Stimulated activated naive CD8-positive, alpha-beta T cell treated with anti-CD3 and anti-CD28 coated beads, Interleukin-15, Interleukin-2, amounts not matched to agents 100 U/mL and 50 U/mL, for 24 hours (primary cell): ENCODE results near the gene TUT4.
"Not testable (repeated sequence)": the region's sequence is repeated elsewhere in the genome, so short reads cannot be mapped to it uniquely, and the experiment has no call there.

ENCODE experiments used
- ATAC-seq: fragments of 150-1000 bp; cut with Tn5 transposase; one replicate; pipeline ENCODE4 v1.10.0; 2021
- DNase-seq: peaks from one replicate; pipeline ENCODE4 v3.0.0; 2021

Gene TUT4, protein sequence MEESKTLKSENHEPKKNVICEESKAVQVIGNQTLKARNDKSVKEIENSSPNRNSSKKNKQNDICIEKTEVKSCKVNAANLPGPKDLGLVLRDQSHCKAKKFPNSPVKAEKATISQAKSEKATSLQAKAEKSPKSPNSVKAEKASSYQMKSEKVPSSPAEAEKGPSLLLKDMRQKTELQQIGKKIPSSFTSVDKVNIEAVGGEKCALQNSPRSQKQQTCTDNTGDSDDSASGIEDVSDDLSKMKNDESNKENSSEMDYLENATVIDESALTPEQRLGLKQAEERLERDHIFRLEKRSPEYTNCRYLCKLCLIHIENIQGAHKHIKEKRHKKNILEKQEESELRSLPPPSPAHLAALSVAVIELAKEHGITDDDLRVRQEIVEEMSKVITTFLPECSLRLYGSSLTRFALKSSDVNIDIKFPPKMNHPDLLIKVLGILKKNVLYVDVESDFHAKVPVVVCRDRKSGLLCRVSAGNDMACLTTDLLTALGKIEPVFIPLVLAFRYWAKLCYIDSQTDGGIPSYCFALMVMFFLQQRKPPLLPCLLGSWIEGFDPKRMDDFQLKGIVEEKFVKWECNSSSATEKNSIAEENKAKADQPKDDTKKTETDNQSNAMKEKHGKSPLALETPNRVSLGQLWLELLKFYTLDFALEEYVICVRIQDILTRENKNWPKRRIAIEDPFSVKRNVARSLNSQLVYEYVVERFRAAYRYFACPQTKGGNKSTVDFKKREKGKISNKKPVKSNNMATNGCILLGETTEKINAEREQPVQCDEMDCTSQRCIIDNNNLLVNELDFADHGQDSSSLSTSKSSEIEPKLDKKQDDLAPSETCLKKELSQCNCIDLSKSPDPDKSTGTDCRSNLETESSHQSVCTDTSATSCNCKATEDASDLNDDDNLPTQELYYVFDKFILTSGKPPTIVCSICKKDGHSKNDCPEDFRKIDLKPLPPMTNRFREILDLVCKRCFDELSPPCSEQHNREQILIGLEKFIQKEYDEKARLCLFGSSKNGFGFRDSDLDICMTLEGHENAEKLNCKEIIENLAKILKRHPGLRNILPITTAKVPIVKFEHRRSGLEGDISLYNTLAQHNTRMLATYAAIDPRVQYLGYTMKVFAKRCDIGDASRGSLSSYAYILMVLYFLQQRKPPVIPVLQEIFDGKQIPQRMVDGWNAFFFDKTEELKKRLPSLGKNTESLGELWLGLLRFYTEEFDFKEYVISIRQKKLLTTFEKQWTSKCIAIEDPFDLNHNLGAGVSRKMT (N-terminal part only)

DNA sequence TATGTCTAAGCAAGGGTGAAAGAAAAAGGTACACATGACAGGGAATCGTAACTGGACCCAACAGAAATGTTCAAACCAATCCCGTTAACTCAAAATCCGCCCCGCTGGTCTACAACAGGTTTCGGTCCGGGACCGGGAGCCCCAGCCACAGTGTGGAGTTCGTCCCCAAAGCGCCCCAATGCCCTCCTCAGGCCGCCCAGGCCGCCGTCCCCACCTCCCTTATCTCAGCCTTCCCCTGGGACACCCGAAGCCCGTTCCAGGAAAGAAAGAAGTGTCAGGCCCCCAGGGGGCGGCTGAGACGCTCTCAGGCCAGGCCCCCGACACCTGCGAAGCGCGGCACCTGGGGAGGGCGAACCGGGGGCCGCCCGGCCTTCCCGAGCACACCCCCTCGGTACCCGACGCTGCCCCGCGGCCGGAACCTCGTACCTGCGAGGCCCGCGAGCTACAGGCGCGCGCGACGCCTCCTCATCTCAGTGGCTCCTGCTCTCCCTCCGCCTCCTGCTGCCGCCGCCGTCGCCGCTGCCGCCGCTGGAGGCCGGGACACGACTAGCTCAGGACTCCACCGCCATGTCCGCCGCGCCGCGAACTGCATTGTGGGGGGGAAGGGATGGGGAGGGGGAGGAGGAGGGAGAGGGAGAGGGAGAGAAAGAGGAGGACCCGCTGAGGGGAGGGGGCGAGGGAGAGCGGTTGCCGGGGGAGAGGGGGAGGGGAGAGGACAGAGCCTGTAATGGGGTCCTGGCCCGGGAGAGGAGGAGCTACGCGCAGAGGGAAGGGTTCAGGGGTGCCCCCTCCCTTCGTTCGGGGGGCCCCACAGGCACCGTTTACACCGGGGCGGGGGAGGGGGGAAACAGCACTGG lies at the start of gene TUT4:
TUT4 (minus strand) TSS at position 588 of the 857 bp plus-strand sequence. CDS start 26,812 bp downstream, outside the sequence.
- DNase-seq (peak; percentile 80), ATAC-seq (peak; percentile 60)

DNA sequence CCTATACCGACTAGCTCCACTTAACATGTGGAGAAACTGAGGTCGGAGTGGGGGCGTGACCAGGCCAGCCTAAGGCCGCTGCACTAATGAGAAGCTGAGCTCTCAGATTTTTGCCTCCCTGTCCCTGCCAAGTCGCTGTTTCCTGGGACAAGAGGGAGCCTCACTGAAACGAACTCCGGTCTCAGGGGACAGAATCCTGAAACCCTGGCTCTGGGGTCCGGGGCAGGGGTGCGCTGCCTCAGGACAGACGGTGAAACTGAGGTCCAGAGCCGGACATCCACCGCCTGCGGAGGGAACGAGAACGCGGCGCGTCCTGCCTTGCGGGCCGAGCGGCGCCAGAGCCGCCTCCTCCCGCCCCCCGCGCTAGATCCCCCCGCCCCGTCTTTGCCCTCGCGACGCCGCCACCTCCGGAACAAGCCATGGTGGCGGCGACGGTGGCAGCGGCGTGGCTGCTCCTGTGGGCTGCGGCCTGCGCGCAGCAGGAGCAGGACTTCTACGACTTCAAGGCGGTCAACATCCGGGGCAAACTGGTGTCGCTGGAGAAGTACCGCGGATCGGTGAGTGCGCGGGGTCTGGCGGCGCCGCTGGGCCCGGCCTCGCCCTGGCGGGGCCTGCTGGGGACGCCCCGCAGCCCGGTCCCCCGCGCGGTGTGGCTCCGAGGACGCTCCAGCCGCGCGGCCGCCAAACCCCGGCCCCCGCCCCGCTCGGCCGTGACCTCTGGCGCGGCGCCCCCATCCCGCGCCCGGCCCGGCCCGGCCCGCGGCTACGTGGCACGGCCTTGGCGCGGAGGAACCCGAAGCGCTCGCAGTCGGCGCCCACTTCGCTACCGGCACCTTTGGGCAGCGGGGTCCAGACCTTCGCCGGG lies 49.3 kb upstream of the TUT4 start, which contains the start of gene GPX7:
GPX7 (plus strand) TSS at position 381 of the 865 bp plus-strand sequence; CDS start at position 420, 39 bp downstream.
- ATAC-seq (peak; percentile 67), DNase-seq (peak; percentile 62)

DNA sequence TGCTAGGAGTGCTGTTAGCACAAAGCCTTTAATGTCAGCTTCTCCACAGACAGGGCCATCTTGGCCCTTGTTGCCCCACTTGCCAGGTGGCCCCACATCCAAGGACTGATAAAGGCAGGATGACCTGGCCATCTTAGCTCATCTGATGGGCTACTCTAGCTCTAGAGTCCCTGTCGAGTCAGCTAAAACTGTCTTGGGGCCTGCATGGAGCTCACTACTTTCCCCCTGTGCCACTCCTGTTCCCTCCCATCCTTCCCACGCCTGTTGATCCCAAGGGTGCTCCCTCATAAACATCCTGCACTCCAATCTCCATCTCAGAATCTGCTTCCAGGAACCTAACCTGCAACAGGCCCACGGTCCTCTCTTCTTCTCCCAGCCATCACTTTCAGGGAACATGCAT lies 48.6 kb upstream of the TUT4 start:
- no peak for ATAC-seq
- peak; percentile 7 for DNase-seq

DNA sequence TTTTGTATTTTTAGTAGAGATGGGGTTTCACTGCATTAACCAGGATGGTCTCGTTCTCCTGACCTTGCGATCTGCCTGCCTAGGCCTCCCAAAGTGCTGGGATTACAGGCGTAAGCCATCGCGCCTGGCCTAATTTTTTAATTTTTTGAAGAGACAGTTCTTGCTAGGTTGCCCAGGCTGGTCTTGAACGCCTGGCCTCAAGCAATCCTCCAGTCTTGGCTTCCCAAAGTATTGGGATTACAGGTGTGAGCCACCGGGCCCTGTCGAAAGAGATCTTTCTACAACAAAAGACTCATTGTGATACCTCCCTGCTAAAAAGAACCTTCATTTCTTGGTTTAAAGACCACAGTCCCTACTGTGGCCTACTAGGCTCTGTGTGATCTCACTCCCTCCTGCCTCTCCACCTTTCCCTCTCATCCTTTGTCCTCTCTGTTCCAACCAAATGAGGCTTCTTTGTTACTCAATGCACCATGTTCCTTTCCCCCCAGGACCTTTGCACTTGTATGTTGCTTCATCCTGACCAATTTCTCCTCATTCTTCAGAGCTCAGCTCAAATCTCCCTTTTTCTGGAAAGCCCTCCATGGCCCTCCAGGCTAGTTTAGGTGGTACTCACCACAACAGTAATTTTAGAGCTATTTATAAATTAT lies 47.8 kb upstream of the TUT4 start:
- no peak for DNase-seq

DNA sequence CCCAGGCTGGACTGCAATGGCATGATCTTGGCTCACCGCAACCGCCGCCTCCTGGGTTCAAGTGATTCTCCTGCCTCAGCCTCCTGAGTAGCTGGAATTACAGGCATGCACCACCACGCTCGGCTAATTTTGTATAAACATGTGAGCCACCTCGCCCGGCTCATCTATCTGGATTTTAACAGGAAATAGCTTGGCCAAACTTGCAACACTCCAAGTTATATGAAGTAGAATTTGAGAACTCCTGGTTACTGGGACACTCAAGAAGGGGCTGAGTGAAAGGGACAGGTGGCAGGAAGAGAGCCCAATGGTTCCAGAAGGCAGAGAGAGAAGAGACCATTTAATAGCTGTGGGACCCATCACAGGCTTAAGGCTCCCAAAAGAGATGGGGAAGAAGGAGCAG lies 46.3 kb upstream of the TUT4 start:
- no peak for ATAC-seq
- no peak for DNase-seq

More for the DNA sequence above, 47.8 kb upstream of the TUT4 start:
- ATAC-seq = no peak

DNA sequence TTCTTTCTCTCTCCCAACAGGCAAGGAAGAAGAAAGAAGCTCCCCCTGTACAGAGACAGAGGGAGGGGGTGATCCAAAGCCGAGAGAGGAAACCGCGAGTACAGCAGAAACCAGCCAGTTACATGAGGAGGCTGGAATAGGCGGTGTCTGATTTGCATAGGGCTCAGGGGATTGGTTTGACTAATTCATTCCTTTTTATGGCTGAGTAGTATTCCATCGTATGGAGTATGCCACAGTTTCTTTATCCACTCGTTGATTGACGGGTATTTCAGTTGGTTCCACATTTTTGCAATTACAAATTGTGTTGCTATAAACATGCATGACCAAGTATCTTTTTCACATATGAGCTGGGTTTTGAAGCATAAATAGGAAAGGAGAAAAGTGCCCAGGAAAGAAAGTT lies 45.8 kb upstream of the TUT4 start:
- ATAC-seq = no peak
- DNase-seq = no peak

DNA sequence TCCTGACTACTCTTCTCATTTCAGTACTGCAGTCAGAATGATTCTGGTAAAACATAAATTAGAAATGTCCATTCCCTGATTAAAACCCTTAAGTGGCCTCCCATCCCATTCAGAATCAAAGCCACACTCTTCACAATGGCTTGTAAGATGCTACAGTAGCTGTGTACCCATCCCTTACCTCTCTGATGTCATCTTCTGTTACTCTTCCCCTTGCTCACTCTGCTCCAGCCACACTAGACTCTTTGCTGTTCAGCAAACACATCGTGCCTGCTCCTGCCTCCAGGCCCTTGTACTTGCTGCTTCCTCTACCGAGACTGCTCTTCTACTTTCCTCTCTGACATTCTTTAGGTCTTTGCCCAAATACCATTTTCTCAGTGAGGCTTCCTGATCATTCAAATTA lies 45.0 kb upstream of the TUT4 start:
- ATAC-seq = no peak
- no peak for DNase-seq

DNA sequence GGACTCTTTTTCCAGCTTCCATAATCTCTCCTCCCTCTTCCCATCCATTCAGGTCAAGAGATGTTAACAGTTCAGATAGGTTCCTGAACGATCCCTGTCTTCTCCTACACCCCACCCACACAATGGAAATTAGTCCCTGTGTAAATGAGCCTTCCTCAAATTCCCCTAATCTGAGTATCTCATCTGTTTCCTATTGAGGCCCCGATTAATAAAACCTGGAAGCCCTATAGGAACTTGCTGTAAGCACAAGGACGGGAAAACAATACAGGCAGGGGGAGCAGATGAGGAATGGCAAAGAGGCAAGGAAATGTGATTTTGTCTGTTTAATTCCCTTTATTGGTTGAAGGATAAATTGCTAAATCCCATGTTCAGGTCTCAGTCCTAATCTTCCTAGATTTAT lies 42.2 kb upstream of the TUT4 start:
- ATAC-seq = no peak

DNA sequence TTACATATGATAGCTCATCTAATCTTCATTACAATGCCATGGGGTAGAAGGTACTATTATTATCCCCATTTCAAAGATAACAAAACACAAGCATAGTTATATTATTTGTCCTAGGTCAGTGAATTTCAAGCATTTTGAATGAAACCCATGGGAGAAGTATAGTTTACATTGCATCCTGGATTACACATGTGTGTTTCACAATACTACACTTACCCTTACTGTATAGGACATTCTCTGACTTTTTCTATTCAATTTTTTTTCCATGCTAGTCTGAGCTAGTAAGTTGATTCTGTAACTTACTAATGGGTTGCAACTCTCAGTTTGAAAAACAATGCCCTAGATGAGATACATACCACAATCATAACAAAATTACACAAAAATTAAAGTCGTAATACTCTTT lies 40.6 kb upstream of the TUT4 start:
- DNase-seq (no peak), ATAC-seq (no peak)

More for the DNA sequence above, 42.2 kb upstream of the TUT4 start:
- no peak for DNase-seq

DNA sequence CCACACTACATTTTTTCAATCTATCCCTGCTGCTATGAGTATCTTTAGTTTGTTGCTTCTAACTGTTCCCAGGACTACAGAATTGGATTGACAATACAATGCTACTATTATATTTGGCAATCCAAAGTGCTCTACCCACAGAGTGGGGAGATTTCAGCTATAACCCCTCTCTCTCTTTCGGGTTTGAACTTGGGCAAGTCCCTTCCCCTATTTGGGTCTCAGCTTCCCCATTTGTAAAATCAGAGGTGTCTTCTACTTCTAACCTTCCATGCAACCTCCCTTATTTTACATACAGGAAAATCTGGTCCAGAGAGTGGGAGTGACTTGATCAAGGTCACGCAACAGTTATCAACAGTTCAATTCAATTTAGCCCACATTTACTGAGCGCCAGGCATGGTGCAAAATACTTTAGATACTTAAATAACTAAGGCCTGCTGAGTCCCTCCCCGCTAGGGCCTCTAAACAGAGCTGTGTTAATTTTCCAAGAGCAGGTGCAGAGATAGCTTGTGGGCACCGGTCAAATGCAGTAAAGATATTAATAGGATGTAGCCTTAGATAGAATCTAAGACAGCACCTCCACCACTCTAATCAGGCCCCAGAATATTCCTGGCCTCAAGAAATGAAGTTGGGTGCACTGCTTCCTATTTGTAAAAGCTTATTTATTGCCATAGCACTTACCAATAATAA lies 39.9 kb upstream of the TUT4 start:
- DNase-seq (no peak), ATAC-seq (no peak)

DNA sequence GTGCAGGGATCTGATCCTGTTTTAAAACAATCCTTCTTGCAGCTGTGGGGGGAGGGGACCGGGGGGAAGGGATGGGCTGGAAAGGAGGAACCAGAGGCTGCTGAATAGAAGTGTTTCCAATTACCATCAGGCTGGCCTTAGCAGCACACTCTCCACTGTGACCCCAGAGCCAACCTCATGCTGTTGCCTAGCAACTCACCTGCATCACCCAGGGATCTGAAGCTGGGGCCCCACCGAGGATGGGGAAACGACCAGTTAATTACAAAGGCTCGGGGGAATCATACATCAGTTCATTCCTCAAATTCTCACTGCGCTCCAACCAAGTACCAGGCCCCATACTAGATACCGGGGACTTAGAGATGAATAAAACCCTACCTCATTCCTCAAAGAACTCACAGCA lies 37.4 kb upstream of the TUT4 start:
- ATAC-seq (no peak), DNase-seq (no peak)

DNA sequence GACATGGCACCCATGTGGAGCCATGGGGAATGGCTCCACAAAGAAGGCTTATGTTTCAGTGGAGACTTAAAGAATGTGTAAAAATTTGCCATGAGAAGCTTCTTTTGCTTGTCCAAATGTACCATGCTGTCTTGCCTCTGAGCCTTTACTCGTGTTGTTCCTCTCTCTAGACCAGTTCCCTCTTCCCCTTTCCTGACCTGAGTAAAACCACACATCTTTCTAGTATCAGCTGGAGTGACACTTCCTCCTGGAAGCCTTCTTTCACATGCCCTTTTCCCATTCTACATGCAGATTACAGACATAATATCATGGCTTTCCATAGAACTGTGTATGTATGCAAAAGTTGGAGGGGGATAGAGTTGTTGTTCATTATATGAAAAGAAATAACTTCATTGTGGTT lies 35.6 kb upstream of the TUT4 start:
- no peak for ATAC-seq

DNA sequence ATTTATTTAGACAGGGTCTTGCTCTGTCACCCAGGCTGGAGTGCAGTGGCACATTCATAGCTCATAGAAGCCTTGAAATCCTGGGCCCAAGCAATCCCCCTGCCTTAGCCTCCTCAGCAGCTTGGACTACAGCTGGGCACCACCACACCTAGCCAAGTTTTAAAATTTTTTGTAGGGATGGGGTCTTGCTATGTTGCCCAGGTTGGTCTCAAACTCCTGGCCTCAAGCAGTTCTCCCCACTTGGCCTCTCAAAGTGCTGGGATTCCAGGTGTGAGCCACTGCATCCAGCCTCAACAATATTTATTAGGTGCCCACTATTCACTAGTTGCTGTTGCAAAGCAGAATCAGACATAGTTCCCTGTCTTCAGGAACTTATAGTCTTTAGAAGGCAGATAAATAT lies 35.1 kb upstream of the TUT4 start:
- DNase-seq (no peak), ATAC-seq (no peak)

More for the DNA sequence above, 35.6 kb upstream of the TUT4 start:
- no peak for DNase-seq

DNA sequence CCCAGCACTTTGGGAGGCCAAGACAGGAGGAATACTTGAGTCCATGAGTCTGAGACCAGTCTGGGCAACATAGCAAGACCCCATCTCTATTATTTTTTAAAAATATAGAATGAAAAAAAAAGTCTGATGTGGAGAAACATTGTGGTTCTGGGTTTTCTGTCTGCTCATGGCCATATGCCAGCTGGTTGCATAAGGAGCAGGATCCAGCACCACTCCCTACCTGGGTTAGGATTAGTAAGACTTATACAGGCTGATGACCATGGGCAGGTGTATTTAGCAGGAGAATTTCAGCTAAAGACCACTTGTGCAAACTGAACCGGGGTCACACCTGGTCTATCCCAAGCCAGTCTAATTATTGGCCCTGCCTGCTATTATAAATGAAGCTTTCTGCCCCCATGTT lies 32.6 kb upstream of the TUT4 start:
- DNase-seq (no peak), ATAC-seq (no peak)

DNA sequence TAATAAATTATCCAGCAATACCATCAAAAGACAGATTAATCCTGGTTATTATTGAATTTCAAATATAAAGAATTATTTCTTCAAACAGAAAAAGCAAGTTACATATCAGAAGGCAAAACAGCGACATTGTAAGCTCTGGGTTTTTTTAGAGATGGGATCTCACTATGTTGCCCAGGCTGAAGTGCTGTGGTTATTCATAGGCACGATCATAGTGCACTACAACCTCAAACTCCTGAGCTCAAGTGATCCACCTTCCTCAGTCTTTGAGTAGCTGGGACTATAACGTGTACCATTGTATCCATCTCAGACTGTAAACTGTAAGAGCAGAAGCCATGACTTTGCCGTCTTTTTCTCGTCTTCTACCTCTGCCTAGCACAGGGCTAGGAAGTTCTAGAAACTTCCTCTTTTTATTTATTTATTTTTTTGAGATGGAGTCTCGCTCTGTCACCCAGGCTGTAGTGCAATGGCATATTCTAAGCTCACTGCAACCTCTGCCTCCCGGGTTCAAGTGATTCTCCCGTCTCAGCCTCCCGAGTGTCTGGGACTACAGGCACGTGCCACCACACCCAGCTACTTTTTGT lies 29.3 kb upstream of the TUT4 start:
- DNase-seq = no peak
- no peak for ATAC-seq

DNA sequence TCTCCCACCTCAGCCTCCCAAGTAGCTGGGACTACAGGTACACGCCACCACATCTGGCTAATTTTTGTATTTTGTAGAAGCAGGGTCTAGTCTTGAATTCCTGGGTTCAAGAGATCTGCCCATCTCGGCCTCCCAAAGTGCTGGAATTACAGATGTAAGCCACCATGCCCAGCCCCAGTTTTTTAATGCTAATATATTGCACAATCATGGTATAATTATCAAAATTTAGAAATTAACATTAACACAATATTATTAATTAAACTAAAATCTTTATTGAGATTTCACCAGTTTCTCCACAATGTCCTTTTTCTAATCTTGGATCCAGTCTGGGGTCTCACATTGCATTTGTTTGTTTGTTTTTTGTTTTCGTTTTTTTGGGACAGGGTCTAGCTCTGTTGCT lies 27.4 kb upstream of the TUT4 start:
- no peak for ATAC-seq
- DNase-seq = no peak

DNA sequence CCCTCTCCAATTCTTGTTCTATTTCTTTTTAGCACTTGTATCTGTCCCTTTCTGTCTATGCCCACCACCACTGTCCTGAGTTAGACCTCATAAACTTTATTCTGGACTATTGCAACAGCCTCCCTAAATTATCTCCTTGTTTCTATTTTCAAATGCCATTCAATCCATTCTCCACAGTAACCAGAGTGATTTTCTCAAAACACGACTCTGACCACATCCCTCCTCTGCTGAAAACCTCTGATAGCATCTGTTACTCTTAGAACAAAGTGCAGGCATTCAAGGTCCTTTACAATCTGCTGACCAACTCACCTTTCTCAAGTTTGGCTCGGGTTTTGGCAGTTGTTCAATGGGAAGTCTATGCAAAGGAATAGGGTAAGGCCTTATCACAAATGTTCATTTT lies 26.5 kb upstream of the TUT4 start:
- no peak for ATAC-seq
- DNase-seq = no peak

DNA sequence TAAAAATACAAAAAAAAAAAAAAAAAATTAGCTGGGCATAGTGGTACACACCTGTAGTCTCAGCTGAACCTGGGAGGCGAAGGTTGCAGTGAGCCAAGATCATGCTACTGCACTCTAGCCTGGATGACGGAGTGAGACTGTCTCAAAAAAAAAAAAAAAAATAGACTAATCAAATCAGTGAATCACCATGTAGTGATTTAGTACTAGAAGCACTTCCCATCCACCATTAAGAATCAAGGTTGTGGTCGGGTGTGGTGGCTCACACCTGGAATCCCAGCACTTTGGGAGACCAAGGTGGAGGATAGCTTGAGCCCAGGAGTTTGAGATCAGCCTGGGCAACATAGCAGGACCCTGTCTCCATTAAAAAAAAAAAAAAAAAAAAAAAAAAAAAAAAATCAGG lies 25.2 kb upstream of the TUT4 start:
- not testable (repeated sequence) for DNase-seq, ATAC-seq

DNA sequence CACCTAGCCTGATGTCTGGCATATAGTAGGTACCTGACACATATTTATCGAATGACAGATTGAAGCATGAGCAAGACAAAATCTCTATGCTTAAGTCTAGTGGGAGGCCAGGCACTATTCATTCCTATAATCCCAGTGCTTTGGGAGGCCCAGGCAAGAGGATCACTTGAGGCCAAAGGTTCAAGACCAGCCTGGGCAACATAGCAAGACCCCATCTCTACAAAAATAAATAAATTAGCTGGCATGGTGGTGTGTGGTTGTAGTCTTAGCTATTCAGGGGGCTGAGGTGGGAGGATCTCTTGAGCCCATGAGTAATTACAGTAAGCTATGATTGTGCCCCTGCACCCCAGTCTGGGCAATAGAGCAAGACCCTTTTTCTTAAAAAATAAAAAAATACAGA lies 23.2 kb upstream of the TUT4 start:
- DNase-seq (no peak), ATAC-seq (no peak)
